SH-SY5Y (cell line): Measurements from ENCODE around the gene CPXM2.

Source experiments
- GATA2 ChIP-seq: IDR thresholded peaks from 2 replicates; pipeline ENCODE4 v1.6.1; 2011; ENCODE audit warnings: mild to moderate bottlenecking, low read depth, low read length
- GATA3 ChIP-seq: IDR thresholded peaks from 2 replicates; pipeline ENCODE4 v1.6.1; 2011; ENCODE audit warnings: low read depth, mild to moderate bottlenecking, low read length, moderate library complexity

CPXM2 gene

GRCh38 chr10:123836418-123837145 lies 55.0 kb downstream of the CPXM2 start:
- TF ChIP-seq GATA2, result peak; percentile 70
- TF ChIP-seq GATA3, result no peak

- TF ChIP-seq GATA3 (no peak), GATA2 (no peak)
Measured at GRCh38 chr10:123835575-123835974, 56.0 kb downstream of the CPXM2 start.

DNA sequence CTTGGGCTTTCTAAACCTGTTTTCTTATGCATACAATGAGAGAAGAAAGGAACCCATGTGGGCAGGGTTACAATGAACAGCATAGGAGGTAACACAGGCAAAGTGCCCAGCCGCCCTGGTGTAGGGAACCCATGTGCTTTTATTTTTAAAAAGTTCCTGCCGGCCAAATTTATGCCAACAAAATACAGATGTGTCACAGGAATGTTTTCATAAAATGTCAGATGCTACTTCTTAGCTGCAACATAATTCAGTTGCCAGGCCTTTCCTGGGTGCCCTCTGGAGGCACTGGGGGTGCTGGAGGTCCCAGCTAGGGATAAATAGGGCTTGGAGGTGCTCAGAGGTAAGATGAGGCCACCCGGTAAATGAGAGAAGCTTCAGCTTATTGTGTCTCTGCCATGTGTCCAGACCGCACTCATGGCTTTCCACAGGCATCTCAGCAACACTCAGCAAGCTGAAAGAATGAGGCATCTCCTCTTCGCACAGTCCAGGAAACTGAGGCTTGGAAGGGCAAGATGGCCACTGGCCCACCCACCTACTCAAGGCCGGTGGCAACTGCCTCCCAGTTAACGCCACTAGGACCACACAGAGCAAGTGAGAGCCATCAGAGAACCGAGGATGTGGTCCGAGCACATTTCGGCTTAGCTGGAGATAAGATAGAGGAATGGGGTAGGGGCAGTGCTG lies 58.3 kb downstream of the CPXM2 start:
- TF ChIP-seq GATA3 (no peak), GATA2 (no peak)

DNA sequence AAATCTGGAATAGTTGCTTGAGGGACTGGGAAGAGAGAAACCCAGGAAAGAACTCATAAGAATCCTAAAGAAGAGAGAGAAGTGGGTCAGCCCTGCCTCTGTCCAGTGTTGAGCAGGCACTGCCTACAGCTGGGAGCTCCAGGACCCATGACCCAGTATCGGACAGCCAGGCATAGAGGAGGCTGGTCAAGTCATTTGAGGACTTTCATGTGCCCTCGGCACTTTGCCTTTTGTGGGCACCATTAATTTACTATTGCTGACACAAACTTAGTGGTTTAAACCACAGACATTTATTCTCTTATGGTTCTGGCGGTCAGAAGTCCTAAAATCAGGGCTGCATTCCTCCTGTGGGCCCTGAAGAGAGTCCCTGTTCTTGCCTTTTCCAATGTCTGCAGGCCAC lies 60.3 kb downstream of the CPXM2 start:
- TF ChIP-seq GATA2 (no peak), GATA3 (no peak)

DNA sequence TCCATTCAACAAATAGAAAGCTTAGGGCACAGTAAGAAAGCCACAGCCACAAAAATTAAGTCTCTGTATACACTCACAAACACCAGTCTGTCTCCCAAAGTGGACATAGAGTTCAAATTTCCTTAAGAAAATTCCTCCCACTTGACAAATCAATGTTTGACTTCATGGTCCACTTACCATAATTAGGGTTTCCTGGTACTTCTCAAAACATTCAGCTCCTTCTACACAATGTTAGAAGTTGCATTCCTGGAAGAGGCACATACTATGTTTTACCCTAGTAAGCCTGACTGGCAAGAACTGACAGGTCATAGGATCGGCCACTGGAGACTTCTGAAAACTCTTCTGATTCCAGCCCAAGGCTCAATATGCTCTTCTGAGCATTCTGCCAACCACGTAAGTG lies 70.5 kb downstream of the CPXM2 start:
- TF ChIP-seq GATA2 (no peak), GATA3 (no peak)

- no peak for TF ChIP-seq GATA3
Measured at GRCh38 chr10:123809632-123810031, 82.0 kb downstream of the CPXM2 start.

DNA sequence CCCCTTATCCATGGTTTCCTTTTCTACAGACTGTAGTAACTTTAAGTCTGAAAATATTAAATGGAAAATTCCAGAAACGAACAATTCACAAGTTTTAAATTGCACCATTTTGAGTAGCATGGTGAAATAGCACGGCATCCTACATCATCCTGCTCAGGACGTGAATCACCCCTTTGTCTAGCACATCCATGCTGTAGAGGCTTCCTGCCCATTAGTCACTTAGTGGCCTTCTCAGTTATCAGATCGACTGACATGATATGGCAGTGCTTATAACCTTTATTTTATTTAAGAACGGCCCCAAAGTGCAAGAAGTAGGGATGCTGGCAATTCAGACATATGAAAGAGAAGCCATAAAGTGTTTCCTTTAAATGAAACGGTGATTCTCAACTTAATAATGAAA lies 82.7 kb downstream of the CPXM2 start:
- no peak for TF ChIP-seq GATA3
- no peak for TF ChIP-seq GATA2

DNA sequence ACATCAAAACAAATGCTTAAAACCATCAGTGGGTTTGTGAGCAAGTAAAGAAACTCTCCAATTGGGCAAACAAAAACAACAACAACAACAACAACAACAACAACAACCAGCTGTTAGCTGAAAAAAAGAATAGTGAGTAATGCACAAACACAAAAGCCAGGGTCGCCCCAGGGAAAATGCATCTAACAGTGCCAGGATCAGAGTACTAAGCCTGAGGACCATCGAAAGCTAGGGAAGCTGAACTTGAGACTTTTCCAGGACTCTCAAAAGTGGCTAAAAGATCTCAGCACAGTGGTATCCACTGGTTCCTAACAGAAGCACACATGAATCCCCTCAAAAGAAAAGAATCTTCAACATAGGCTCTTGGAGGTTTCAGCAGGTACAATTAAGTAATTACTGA lies 83.3 kb downstream of the CPXM2 start:
- no peak for TF ChIP-seq GATA2
- TF ChIP-seq GATA3, result no peak

DNA sequence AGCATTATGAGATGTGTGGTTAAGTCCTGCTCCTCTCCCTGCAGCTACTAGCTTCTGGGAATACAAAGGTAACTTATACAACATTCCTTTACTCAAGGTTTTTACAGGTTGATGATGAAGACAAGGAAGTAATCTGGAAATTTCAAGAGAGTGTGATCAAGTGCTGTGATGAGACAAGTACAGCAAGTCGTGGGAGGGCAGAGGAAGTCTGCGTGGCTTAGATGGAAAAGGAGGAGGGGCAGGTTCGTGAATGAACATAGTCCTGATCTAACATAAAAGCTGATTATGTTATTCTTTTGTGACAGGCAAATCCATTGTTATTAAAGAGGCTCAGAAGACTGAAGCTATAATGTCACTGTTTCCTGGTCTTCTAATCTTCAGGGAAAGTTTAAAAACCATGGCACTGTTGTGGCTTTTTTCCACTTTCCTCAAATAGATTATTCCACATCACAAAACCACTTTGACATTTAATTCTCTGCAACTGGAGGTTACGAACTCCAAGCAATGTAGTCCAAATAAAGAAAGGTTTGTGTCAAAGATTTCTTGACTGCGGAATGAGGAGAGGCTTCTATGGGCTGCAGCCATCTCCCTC lies 84.1 kb downstream of the CPXM2 start:
- TF ChIP-seq GATA2 (no peak), GATA3 (no peak)

- no peak for TF ChIP-seq GATA2
- no peak for TF ChIP-seq GATA3
Measured at GRCh38 chr10:123804716-123805115, 86.9 kb downstream of the CPXM2 start.

DNA sequence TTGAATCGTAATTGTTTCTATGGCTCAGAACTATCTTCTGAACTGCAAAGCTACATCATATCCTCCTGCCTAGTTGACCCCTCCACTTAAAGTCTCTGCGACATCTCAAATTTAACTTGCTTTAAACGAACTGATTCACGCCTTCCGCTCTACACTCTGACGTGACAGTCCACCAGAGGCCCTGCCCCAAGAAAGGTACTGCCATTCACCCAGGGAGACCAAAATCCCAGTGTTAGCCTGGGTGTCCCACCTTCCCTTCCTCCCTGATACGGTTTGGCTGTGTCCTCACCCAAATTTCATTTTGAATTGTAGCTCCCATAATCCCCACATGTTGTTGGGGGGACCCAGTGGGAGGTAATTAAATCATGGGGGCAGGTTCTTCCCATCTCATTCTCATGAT lies 90.8 kb downstream of the CPXM2 start:
- no peak for TF ChIP-seq GATA2
- TF ChIP-seq GATA3, result no peak

DNA sequence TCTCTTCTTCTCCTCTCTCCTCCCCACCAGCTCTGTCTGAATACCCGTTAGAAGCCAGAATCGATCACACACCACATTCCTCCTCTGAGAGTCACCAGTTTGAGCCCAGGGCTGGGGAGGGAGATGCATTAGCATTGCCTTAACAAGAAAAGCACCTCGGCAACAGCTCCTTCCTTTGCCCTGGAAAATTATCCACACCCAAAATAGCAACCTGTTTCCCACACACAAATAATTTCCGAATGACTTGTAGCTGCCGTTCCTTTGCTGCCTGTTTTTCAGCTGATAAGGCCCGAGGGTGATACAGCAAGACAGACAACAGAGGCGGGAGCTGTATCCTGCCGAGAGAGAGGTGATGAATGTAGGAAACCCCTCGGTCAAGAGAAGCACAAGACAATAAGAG lies 91.3 kb downstream of the CPXM2 start:
- TF ChIP-seq GATA2, result no peak

DNA sequence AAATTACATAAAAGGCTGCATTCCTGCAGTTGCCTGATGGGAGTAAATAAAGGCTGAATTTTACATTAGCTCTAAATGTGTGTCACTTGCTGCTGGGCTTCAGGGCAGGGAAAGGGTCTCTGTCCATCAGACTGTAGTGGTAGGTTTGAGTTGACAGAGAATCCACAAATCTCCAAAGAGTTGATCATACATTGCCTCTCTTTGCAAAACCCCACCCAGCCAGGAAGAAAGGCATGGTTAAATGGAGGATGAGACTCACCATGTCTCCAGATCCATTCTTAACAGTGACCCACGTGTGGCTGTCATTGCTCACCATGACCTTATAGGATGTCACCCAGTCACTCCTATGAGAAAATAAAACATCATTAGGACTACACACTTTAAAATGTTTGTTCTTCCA lies 92.8 kb downstream of the CPXM2 start:
- TF ChIP-seq GATA3, result no peak
- no peak for TF ChIP-seq GATA2

DNA sequence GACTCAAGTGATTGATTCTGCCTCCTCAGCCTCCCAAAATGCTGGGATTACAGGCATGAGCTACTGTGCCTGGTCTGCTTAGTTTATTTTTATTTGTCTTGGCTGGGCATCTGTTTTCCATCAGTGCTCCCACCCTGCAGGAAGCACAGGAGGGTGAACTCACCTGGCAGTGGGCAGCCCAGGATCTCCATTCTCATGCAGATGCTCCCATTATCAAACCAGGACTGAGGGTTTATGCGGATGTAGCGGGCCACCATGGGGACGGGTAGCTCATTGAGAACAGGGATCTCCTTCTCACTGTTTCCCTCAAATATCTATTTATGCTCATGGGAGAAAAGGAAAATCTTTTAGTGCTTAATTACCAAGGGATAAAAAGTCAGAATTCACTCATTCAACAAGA lies 93.8 kb downstream of the CPXM2 start:
- TF ChIP-seq GATA3, result no peak

DNA sequence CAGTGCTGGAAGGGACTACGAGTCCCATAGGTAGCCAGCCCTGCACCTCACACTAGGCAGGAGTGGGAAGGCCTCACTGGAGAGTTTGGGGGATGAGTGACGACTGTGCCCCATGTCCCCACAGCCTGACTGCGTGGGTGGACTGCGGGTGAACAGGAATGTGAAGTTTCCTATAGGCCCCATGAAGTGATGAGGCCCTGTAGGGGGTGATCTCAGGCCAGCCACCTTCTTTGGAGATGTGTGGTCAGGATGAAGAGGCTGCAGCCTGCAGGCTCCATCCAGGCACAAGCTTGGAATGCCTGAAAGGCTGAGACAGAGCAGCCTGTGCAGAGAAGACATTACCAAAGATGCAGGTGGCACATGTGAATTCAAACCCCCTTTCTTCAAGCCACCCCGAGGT lies 94.9 kb downstream of the CPXM2 start:
- TF ChIP-seq GATA3 (no peak), GATA2 (no peak)

DNA sequence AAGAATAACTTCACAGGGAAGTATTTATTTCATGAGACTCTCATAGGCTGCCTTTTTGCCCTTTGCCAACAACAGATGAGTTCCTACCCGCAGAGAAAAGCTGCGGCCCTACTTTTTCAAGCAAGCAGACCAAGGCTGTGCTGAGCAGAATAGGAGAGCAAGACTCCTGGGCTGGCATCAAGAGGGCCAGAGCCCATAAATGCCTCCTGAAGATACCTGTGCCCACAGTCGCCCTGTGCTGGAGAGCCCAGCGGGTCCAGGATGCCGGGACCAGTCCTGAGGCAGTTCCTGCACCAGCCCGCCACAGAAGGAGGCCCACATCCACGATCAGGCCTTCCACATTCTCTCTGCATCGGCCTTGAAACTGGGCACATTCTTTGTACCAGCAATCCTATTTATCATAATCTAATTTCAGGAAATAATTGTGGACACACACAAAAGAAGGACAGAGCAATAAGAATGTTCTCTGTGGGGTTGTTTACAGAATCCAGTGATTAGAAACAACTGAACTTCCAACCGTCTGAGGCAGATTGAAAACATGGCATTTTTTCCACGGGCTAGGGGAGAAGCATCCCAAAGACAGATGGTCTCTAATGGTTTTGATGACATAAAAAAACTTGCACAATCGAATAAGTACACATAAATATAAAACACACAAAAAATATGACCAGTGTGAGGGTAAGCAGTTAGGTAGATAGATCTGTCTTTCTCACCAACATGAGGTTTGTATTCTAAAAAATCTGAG lies 95.6 kb downstream of the CPXM2 start:
- TF ChIP-seq GATA3 (no peak), GATA2 (no peak)
